SU-DHL-6 (cell line): ENCODE results near the gene CHD2.

Source experiments
- EZH2phosphoT487 ChIP-seq: fragments of 200-600 bp; sonication (generic), shearing (Covaris generic); conservative IDR thresholded peaks from 2 replicates; pipeline ENCODE4 v1.6.1; 2018; ENCODE audit warnings: mild to moderate bottlenecking, antibody characterized with exemption, low read length, moderate library complexity, mixed read lengths
- TF ChIP-seq, protein P1 (sequence below): fragments of 200-600 bp; sonication (generic); IDR thresholded peaks from one replicate; pipeline ENCODE4 v1.5.1; 2017; ENCODE audit warnings: antibody characterized with exemption, mild to moderate bottlenecking, low read length, moderate library complexity; ENCODE audit not compliant: insufficient read depth, poor library complexity, severe bottlenecking

DNA sequence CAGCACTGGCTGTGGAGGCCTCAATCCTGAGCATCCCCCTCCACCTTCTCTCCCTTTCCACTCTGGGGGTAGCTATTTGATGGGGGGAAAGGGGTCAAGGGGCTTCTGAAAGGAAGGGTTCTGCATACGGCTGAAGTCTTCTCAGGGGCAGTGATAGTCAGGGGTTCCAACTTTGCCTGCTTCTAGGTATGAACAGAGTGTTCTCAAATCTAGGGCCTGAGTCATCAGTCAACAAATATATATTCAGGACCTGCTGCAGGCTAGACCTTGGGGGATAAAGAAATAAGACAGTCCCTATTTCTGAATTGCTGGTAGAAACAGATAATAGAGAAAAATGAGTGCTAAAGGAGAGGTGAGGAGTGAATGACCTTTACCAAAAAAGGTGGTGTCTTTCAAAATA is 176.1 kb downstream of the CHD2 start:
- TF ChIP-seq, protein P1, sequence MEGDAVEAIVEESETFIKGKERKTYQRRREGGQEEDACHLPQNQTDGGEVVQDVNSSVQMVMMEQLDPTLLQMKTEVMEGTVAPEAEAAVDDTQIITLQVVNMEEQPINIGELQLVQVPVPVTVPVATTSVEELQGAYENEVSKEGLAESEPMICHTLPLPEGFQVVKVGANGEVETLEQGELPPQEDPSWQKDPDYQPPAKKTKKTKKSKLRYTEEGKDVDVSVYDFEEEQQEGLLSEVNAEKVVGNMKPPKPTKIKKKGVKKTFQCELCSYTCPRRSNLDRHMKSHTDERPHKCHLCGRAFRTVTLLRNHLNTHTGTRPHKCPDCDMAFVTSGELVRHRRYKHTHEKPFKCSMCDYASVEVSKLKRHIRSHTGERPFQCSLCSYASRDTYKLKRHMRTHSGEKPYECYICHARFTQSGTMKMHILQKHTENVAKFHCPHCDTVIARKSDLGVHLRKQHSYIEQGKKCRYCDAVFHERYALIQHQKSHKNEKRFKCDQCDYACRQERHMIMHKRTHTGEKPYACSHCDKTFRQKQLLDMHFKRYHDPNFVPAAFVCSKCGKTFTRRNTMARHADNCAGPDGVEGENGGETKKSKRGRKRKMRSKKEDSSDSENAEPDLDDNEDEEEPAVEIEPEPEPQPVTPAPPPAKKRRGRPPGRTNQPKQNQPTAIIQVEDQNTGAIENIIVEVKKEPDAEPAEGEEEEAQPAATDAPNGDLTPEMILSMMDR: no peak
- TF ChIP-seq EZH2phosphoT487: no peak
